Endothelial cell of umbilical vein (primary cell): Measurements from ENCODE around the gene SPTLC2. TPM values are rescaled to one million over a fixed set of nuclear protein-coding genes. Genes with fewer than 3 reads are reported as not detected.

Source experiments
- BruUV-seq: library from RNA; stranded (reverse); fragments of 400-500 nt; replicated peaks from 2 replicates; lab custom pipeline; 2021; lab: Mats Ljungman, UMichigan
- CTCF ChIA-PET: fragments of 300-600, 350-600 bp; sonication (Branson Sonifier 250); formaldehyde crosslinking; loops from one replicate; lab custom pipeline; 2021; ENCODE audit warnings: antibody characterized with exemption, inconsistent platforms; lab: Charles Lee
- POLR2A ChIA-PET: fragments of 300-600, 350-600 bp; sonication (Branson Sonifier 250); formaldehyde crosslinking; loops from one replicate; lab custom pipeline; 2021; ENCODE audit warnings: antibody characterized with exemption, inconsistent platforms; lab: Charles Lee
- DNase-seq: peaks from one replicate; pipeline ENCODE4 v3.0.0-alpha.2; 2011; ENCODE audit warnings: low read depth, low spot score
- FAIRE-seq: peaks from 2 replicates; lab custom pipeline; 2011; peaks lifted over from hg19 to GRCh38; lab: Jason Lieb, UNC
- H2AFZ ChIP-seq: 2 replicates; pipeline ENCODE4 v1.6.0; 2012; ENCODE audit warnings: low read depth, low read length, control low read depth, inconsistent platforms
- H3K27ac ChIP-seq: 2 replicates; pipeline ENCODE4 v1.5.1; 2011; ENCODE audit warnings: low read depth, mild to moderate bottlenecking, control low read depth, low read length, moderate library complexity; ENCODE audit not compliant: insufficient read depth
- H3K27me3 ChIP-seq, 2 experiments: 2 replicates each; pipeline versions ENCODE4 v1.6.0 to v1.6.1; 2011; ENCODE audit warnings: low read length in 2 of 2, mixed read lengths in 1 of 2; ENCODE audit not compliant: control insufficient read depth in 2 of 2, insufficient read depth in 2 of 2
- H3K36me3 ChIP-seq, 2 experiments: 2 replicates in 1 of 2; 3 replicates in 1 of 2; pipeline ENCODE4 v1.5.1; 2011; ENCODE audit warnings: low read length in 2 of 2, mild to moderate bottlenecking in 1 of 2, moderate library complexity in 1 of 2; ENCODE audit not compliant: control insufficient read depth in 2 of 2, insufficient read depth in 2 of 2; ENCODE audit errors: extremely low read depth in 1 of 2
- H3K4me1 ChIP-seq: 3 replicates; pipeline ENCODE4 v1.5.1; 2011; ENCODE audit warnings: mild to moderate bottlenecking, low read length; ENCODE audit not compliant: control insufficient read depth, insufficient read depth; ENCODE audit errors: extremely low read depth
- H3K4me2 ChIP-seq: 2 replicates; pipeline ENCODE4 v1.6.1; 2011; ENCODE audit warnings: low read length, control low read depth, mixed read lengths; ENCODE audit not compliant: insufficient read depth
- H3K4me3 ChIP-seq, 3 experiments: fragments of 200-600 bp in 1 of 3; sonication (generic), shearing (Covaris generic) in 1 of 3; replicated peaks in 1 of 3; 2 replicates each; pipeline ENCODE4 v1.5.1; 2011 to 2016; ENCODE audit warnings: control low read depth in 3 of 3, low read length in 3 of 3, mild to moderate bottlenecking in 2 of 3, inconsistent platforms in 1 of 3, low read depth in 1 of 3, moderate library complexity in 1 of 3; ENCODE audit not compliant: insufficient read depth in 1 of 3
- H3K79me2 ChIP-seq: 2 replicates; pipeline ENCODE4 v1.6.0; 2012; ENCODE audit warnings: low read length, inconsistent platforms; ENCODE audit not compliant: control insufficient read depth, insufficient read depth
- H3K9ac ChIP-seq: replicated peaks from 2 replicates; pipeline ENCODE3; 2011; ENCODE audit warnings: low read length, control low read depth; ENCODE audit not compliant: insufficient read depth; ENCODE audit errors: extremely low read depth
- H3K9me1 ChIP-seq: replicated peaks from 3 replicates; pipeline ENCODE4 v1.6.0; 2011; ENCODE audit warnings: mild to moderate bottlenecking, low read length; ENCODE audit not compliant: control insufficient read depth, insufficient read depth; ENCODE audit errors: extremely low read depth
- H3K9me3 ChIP-seq: replicated peaks from 2 replicates; pipeline ENCODE4 v1.5.1; 2012; ENCODE audit warnings: low read length, inconsistent platforms; ENCODE audit not compliant: control insufficient read depth, insufficient read depth
- H4K20me1 ChIP-seq: replicated peaks from 2 replicates; pipeline ENCODE3; 2011; ENCODE audit warnings: mild to moderate bottlenecking, low read length; ENCODE audit not compliant: control insufficient read depth, insufficient read depth; ENCODE audit errors: extremely low read depth
- CTCF ChIP-seq, 2 donors: IDR thresholded peaks; 1 replicate in 1 of 2; 2 replicates in 1 of 2; pipeline ENCODE4 v1.5.1; 2011; ENCODE audit warnings: low read length in 2 of 2, mild to moderate bottlenecking in 2 of 2, moderate library complexity in 2 of 2, control low read depth in 1 of 2, inconsistent platforms in 1 of 2, low read depth in 1 of 2; ENCODE audit not compliant: insufficient read depth in 1 of 2; ENCODE audit errors: extremely low read depth in 1 of 2
- EZH2 ChIP-seq: IDR thresholded peaks from 2 replicates; pipeline ENCODE4 v1.6.1; 2012; ENCODE audit warnings: borderline replicate concordance, low read depth, mild to moderate bottlenecking, moderate library complexity, low read length, inconsistent platforms; ENCODE audit not compliant: severe bottlenecking
- FOS ChIP-seq: IDR thresholded peaks from 2 replicates; pipeline ENCODE4 v1.6.1; 2011; ENCODE audit warnings: mild to moderate bottlenecking, low read length, moderate library complexity, borderline replicate concordance; ENCODE audit not compliant: insufficient read depth
- GATA2 ChIP-seq: IDR thresholded peaks from 2 replicates; pipeline ENCODE4 v1.7.0; 2011; ENCODE audit warnings: low read depth, mild to moderate bottlenecking, moderate library complexity, mixed read lengths, low read length; ENCODE audit not compliant: insufficient read length, insufficient read depth
- JUN ChIP-seq: IDR thresholded peaks from 2 replicates; pipeline ENCODE4 v1.6.1; 2011; ENCODE audit warnings: borderline replicate concordance, low read depth; ENCODE audit not compliant: insufficient read length, insufficient read depth
- MAX ChIP-seq: IDR thresholded peaks from 2 replicates; pipeline ENCODE4 v1.6.1; 2011; ENCODE audit not compliant: insufficient read depth, insufficient read length
- MYC ChIP-seq: IDR thresholded peaks from one replicate; pipeline ENCODE4 v1.6.1; 2011; ENCODE audit warnings: mild to moderate bottlenecking, low read depth, low read length
- POLR2A ChIP-seq: IDR thresholded peaks from 2 replicates; pipeline ENCODE4 v1.6.1; 2012; ENCODE audit warnings: low read depth, mild to moderate bottlenecking, control low read depth, low read length
- POLR2AphosphoS5 ChIP-seq: IDR thresholded peaks from 2 replicates; pipeline ENCODE4 v1.6.1; 2012; ENCODE audit warnings: low read depth, mild to moderate bottlenecking, control low read depth, low read length, moderate library complexity; ENCODE audit not compliant: insufficient read depth
- dilution Hi-C: fragments of 300-500 bp; cut with MboI; formaldehyde crosslinking; loops from one replicate; pipeline ENCODE4 v1.15.0; 2019; ENCODE audit warnings: low sequenced_read_pairs; ENCODE audit not compliant: extremely low pct_ligation_motif_present
- intact Hi-C: fragments of 100-400 bp; cut with micrococcal nuclease; formaldehyde crosslinking; loops from one replicate; pipeline ENCODE4 v1.10.0; 2022
- polyA plus RNA-seq, 4 experiments: library from polyadenylated mRNA; depleted of rRNA in 3 of 4; stranded (reverse) in 3 of 4; unstranded in 1 of 4; fragments of >200 nt; gene quantifications; 2 replicates each; pipeline versions ENCODE4 v1.2.1 to v1.2.3, GENCODE V29; 2011 to 2012; ENCODE audit warnings: missing spikeins in 1 of 4
- total RNA-seq: library from RNA; stranded (reverse); gene quantifications from 2 replicates; pipeline ENCODE4 v1.2.3, GENCODE V29; 2021

Gene SPTLC2
- total and polyA plus RNA-seq, 2 donors (not counting 3 experiments of a cell fraction or from before 2014, with no cell fraction given), result 19.1 to 71.3 TPM

DNA sequence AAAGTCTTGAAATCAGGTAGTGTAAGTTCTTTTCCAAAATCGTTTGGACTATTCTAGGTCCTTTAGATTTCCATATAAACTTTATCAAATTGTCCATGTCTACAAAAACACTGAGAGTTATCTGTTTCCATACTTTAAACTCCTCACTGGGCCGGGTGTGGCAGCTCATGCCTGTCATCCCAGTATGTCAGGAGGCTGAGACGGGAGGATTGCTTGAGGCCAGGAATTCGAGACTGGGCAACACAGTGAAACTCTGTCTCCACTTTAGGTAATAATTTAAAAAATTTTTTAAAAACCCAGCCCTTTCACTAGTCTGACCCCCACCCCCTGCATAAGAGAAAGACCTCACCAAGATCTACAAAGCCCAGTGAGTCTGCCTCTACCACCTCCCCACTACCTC is 111.4 kb downstream of the SPTLC2 start:
- CTCF ChIA-PET, result interaction anchor here (2.1 kb wide), 1 partner anchor 46 kb away, joined by 6 read pairs; no protein-coding TSS in a partner anchor
- Histone ChIP-seq H3K4me3 (no peak overlapping the region), H3K9me1 (no peaks in the 10 kb centered on the region), H3K27me3 (peaks cover 2 to 3% of the 10 kb centered on the region in 2 experiments), H3K79me2 (no peaks in the 10 kb centered on the region), H3K4me2 (no peak overlapping the region), H3K27ac (no peak overlapping the region), H2AFZ (no peak overlapping the region), H3K9me3 (no peaks in the 10 kb centered on the region), H4K20me1 (no peaks in the 10 kb centered on the region), H3K36me3 (peaks cover 3 to 11% of the 10 kb centered on the region in 2 experiments), H3K9ac (no peak overlapping the region), H3K4me1 (no peaks in the 10 kb centered on the region)
- intact Hi-C loops (no loop called here), dilution Hi-C loops (no loop called here)
- no peak for DNase-seq
- no TSS peak for BruUV-seq
- no peak for FAIRE-seq
- no peak for TF ChIP-seq EZH2
- TF ChIP-seq MAX, result no peak
- no peak for TF ChIP-seq FOS
- no peak for TF ChIP-seq POLR2AphosphoS5
- TF ChIP-seq MYC, result no peak
- TF ChIP-seq GATA2, result no peak
- TF ChIP-seq CTCF (IDR thresholded peaks at IDR 0.05; ENCODE audit: extremely low read depth in 1 of 2, insufficient read depth in 1 of 2, low read depth in 1 of 2, low read length in 2 of 2), result no peak
- no peak for TF ChIP-seq POLR2A
- no peak for TF ChIP-seq JUN
- POLR2A ChIA-PET, result no interaction called here
